ENCODE measurements around the gene STMN3.
"Not testable (repeated sequence)": the region's sequence is repeated elsewhere in the genome, so short reads cannot be mapped to it uniquely, and the experiment has no call there.

Gene STMN3

GRCh38 chr20:63657260-63657936, 4.2 kb upstream of the STMN3 start:
- DNase-seq (ENCODE audit: low read depth): no peak

GRCh38 chr20:63656451-63656850, 3.2 kb upstream of the STMN3 start:
- no peak for DNase-seq (ENCODE audit: low read depth)

GRCh38 chr20:63655249-63655648, 2.0 kb upstream of the STMN3 start:
- no peak for DNase-seq (ENCODE audit: low read depth)

- no peak for DNase-seq (ENCODE audit: low read depth)
Observed at GRCh38 chr20:63653974-63654668, 897 bp upstream of the STMN3 start.

- DNase-seq (ENCODE audit: low read depth): no peak
Observed at GRCh38 chr20:63652192-63652980, 838 bp downstream of the STMN3 start.

- no peak for DNase-seq (ENCODE audit: low read depth)
Observed at GRCh38 chr20:63651942-63652191, 1.4 kb downstream of the STMN3 start.

- DNase-seq (ENCODE audit: low read depth): not testable (repeated sequence)
Observed at GRCh38 chr20:63650486-63650885, 2.7 kb downstream of the STMN3 start.

GRCh38 chr20:63648895-63649589, 4.2 kb downstream of the STMN3 start:
- no peak for DNase-seq (ENCODE audit: low read depth)

GRCh38 chr20:63648190-63648589, 5.0 kb downstream of the STMN3 start:
- DNase-seq (ENCODE audit: low read depth): no peak

- no peak for DNase-seq (ENCODE audit: low read depth)
Observed at GRCh38 chr20:63645218-63645617, 8.0 kb downstream of the STMN3 start.

GRCh38 chr20:63643946-63644345, 9.3 kb downstream of the STMN3 start:
- no peak for DNase-seq (ENCODE audit: low read depth)

- no peak for DNase-seq (ENCODE audit: low read depth)
Observed at GRCh38 chr20:63643499-63643898, 9.7 kb downstream of the STMN3 start.

GRCh38 chr20:63642527-63643247, 10.5 kb downstream of the STMN3 start:
- DNase-seq (ENCODE audit: low read depth): no peak

- DNase-seq (ENCODE audit: low read depth): peak; percentile 95
Observed at GRCh38 chr20:63641792-63642523, 11.3 kb downstream of the STMN3 start.

GRCh38 chr20:63641146-63641791, 12.0 kb downstream of the STMN3 start:
- no peak for DNase-seq (ENCODE audit: low read depth)

GRCh38 chr20:63640686-63641085, 12.5 kb downstream of the STMN3 start:
- DNase-seq (ENCODE audit: low read depth): not testable (repeated sequence)

- no peak for DNase-seq (ENCODE audit: low read depth)
Observed at GRCh38 chr20:63640086-63640485, 13.1 kb downstream of the STMN3 start.

- DNase-seq (ENCODE audit: low read depth): no peak
Observed at GRCh38 chr20:63639093-63639975, 13.9 kb downstream of the STMN3 start.

- no peak for DNase-seq (ENCODE audit: low read depth)
Observed at GRCh38 chr20:63636752-63637628, 16.2 kb downstream of the STMN3 start.
